Muscle of back (tissue), 11 donors: Measurements from ENCODE around the gene SHISAL1. TPM values are rescaled to one million over a fixed set of nuclear protein-coding genes. Genes with fewer than 3 reads are reported as not detected.
"Not testable (repeated sequence)": the region's sequence is repeated elsewhere in the genome, so short reads cannot be mapped to it uniquely, and the experiment has no call there.

Experiments
- DNase-seq, 3 donors: peaks; one replicate each; pipeline versions ENCODE4 v3.0.0 to v3.0.0-alpha.2; 2013
- polyA plus RNA-seq, 10 donors: library from polyadenylated mRNA; unstranded; fragments of 120-200 nt; gene quantifications; one replicate each; pipeline ENCODE4 v1.2.1, GENCODE V29; 2013; ENCODE audit not compliant: insufficient read length in 10 of 10

Gene SHISAL1
- polyA plus RNA-seq, 10 donors: 8.5 to 18.6 (median 11.9) TPM

DNA sequence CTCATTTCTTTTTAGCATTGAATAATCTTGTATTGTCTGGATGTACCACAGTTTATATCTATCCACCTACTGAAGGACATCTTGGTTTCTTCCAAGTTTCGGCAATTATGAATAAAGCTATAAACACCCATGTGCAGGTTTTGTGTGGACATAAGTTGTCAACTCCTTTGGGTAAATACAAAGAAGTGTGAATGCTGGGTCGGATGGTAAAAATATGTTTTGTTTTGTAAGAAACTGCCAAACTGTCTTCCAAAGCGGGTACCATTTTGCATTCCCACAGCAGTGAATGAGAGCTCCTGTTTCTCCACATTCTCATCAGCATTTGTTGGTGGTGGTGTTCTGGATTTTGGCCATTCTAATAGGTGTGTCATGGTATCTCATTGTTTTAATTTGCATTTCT, 71.6 kb downstream of the SHISAL1 start:
- not testable (repeated sequence) for DNase-seq

DNA sequence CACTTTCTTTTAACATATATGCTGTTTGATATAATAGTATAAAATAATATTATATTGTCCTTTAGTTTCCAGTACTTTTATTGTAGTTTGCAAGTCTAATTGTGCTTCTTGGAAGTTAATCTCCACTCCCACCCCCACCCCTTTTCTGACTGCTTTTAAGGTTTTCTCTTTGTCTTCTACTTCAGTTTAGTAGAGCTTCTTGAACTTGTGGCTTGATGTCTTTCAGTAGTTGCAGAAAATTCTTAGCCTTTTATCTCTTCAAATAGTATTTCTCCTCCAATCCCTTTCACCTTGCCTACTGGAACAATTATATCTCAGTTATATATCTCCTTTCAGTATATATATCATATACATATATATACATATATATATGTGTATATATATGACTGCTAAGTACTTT, 75.5 kb downstream of the SHISAL1 start:
- no peak for DNase-seq

- DNase-seq: not testable (repeated sequence)
These were observed 78.4 kb downstream of the SHISAL1 start for GRCh38 chr22:44234372-44234771.

DNA sequence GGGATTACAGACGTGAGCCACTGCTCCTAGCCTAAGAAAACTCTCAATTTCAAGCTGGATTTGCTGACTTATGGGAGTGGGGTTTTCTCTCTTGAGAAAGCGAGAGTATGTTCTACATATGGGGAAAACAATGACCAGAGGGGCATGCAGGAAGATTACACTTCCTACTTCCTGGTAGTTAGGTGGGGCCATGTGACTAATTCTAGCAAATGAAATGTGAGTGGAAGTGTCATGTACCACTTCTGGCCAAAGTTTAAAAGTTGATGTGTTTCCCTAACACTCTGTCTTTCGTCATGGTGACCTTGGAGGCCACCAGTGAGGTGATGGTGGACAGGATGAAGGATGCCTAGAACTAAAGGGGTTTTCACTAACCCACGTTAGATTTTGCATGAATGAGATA, 81.5 kb downstream of the SHISAL1 start:
- DNase-seq: no peak

GRCh38 chr22:44229809-44230208, 82.9 kb downstream of the SHISAL1 start:
- DNase-seq: no peak

GRCh38 chr22:44229331-44229730, 83.4 kb downstream of the SHISAL1 start:
- DNase-seq: no peak

- no peak for DNase-seq
These were observed 86.9 kb downstream of the SHISAL1 start for GRCh38 chr22:44225812-44226211.

DNA sequence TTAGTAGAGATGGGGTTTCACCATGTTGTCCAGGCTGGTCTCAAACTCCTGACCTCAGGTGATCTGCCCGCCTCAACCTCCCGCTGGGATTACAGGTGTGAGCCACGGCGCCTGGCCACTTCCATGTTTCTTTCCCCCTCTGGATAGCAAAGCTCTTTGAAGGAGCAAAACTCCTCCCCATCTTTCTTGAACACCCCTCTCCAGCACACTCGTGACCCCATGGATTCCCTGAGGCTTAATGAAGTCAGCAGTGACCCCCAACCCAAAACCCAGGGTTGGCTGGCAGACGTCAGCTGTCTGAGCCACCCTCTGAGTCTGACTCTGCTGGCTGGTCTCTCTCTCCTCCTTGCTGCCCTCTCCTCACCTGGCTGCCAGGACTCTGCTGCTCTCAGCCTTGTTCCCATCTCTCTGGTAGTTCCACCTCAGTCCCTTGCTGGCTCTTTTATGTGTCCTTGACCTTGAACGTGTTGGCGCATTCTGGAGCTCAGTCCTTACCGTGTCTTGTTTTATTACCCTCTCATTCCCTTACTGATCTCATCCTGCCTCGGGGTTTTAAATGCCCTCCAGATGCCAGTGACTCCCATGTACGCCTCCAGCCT, 87.6 kb downstream of the SHISAL1 start:
- no peak for DNase-seq

GRCh38 chr22:44224166-44224565, 88.6 kb downstream of the SHISAL1 start:
- DNase-seq: no peak

DNA sequence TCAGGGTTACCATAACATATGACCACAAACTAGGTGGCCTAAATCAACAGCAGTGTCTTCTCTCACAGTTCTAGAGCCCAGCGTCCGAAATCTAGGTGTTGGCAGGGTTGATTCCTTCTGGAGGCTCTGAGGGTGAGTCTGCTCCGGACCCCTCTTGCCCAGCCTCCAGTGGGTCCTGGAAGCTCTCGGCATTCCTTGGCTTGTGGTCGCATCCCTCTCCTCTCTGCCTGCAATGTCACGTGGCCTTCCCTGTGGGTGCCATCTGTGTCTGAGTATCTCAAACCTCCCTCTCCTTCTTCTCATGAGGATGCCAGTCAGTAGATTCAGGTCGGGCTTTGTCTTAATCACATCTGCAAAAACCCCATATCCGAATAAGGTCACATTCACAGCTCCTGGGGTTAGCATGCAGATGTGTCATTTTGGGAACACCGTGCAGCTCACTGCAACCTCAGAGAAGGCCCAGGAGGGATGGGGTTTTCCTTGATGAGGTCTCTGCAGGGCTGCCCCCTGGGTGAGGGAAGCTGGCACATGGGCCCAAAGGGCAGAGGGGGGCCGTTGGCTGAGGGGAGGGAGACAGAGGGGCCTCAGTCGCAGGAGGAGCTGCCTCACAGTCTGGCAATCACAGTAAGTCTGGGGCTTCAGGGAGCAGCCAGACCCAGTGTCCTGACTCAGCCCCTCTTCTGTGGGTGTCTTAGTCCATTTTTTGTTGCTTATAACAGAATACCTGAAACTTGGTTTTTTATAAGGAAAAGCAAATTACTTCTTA, 90.9 kb downstream of the SHISAL1 start:
- DNase-seq: no peak

- DNase-seq: no peak
These were observed 91.7 kb downstream of the SHISAL1 start for GRCh38 chr22:44220727-44221680.

GRCh38 chr22:44219101-44219870, 93.5 kb downstream of the SHISAL1 start:
- no peak for DNase-seq

DNA sequence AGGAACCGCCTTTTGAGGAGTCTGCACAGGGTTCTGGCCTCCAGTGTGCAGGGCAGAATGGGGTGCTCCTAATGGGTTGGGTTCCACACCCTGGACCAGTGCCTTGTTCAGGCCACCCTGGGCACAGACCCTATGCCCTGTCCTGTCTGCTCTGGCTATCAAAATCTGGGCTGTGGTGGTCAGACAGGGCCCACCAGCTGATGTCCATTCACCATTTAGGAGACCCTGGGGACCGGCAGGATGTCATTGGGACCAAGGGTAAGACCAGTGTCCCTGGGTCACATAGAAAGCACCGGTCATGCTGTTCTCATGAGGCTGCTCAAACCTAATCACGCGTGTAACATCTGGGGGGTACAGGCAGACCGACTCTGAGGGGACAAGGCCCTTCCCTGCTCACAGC, 94.7 kb downstream of the SHISAL1 start:
- no peak for DNase-seq

DNA sequence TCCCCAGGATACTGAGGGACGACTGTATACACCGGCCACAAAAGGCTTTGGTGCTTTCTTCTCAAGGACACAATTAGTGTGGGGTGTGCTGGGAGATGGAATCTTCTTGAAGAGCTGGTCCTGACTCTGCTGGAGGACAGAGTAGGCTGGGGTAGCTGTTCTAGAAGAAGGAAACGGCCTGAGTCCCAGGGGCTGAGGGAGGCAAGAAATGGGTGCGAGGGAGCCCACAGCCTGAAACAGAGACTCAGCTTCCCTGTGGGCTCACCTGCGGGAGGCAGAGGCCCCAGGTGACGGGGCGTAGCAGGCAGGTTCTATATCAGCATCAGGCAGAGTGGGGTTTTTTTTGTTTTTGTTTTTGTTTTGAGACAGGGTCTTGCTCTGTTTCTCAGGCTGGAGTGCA, 95.4 kb downstream of the SHISAL1 start:
- no peak for DNase-seq

- no peak for DNase-seq
These were observed 97.5 kb downstream of the SHISAL1 start for GRCh38 chr22:44215287-44215686.

DNA sequence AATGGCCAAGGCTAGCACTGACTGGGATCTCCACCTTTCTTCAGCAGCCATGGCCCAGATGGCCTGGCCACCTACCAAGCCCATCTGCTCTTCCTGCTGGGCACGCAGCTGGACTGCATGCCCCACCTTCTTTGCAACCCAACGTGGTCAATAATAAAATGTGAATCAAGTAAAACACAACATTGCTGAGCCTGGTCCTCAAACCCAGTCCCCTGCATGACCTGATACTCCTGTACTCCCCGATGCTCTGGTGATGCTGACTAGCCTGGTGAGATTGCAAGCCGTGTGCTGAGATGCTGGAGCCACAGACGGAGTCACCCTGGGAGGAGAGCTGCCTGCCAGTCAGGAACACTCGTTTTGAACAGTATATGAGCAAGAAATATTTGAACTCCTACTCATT, 98.0 kb downstream of the SHISAL1 start:
- DNase-seq: no peak

DNA sequence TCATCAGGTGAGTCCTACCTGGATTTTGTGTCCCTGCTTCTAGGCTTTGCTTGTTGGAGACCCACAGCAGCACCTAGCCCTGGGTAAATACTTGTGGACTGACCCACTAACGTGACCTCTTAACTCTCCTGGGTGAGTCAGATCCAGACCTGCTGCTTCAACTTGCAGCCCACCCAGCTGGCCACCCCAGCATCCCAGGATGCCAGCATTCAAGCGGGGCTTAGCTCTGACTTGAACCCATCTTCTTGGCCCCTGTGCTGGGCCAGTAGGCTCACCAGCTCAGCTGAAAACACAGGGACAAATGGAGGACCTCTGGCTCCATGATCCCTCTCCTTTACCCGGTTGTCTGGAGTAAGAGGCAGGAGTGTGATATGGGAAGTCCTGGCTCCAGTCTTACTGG, 98.6 kb downstream of the SHISAL1 start:
- DNase-seq: no peak

- no peak for DNase-seq
These were observed 99.2 kb downstream of the SHISAL1 start for GRCh38 chr22:44213489-44214043.

GRCh38 chr22:44212936-44213335, 99.8 kb downstream of the SHISAL1 start:
- no peak for DNase-seq

DNA sequence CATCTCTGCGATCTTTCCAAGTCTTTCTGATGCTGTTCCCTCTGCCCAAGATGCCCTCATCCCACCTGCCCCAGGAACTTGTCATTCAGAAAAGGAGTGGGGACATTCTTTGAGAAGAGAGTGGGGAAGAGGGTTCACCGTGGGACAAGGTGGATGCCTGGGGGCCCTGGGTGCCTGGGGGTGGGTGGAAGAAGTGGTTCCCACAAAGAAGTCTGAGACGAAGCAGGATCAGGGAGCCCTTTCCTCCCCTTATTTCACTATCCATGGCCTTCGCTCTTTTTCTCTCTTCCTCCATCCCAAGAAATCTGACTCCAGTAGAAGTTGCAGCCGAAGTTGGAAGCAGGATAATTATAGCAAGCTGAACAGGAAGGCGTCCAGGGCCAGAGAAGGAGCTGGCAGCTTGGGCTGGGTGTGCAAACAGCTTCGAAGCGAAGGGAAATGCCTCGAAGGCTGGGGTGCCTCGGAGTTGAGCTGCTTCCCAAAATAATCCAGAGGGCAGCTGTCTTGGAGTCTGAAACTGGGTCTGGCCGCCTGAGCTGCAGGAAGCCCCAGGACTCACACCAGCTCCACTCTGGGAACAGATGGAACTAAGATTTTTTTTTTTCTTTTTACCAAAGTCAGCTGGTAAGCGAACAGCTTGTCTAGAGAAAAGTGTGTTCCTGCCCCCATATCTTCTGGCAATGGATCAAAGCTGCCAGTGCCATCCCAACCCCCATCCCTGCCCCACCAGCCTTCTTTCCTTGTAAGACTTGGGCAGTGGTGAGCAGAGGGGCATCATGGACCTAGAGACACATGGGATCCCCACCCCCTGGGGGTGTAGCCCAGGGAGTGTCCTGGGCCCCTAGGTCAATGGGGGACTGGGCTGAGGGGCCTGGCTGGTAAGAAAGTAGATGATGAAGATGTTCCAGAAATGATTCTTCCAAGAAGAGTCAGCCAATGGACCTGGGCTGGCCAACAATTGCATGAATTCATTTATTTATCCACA, 100.5 kb downstream of the SHISAL1 start:
- peak; percentile 50 to 67 (median 66) for DNase-seq
